Neural progenitor cell (in vitro differentiated cells): ENCODE measurements around the gene LIMK2. TPM values are rescaled to one million over a fixed set of nuclear protein-coding genes. Genes with fewer than 3 reads are reported as not detected.
"Not testable (repeated sequence)": the region's sequence is repeated elsewhere in the genome, so short reads cannot be mapped to it uniquely, and the experiment has no call there.

Source experiments
- DNase-seq: peaks from one replicate; pipeline ENCODE4 v3.0.0-alpha.2; 2016; ENCODE audit warnings: low spot score
- H2AFZ ChIP-seq: fragments of 200-600 bp; sonication (generic); replicated peaks from 2 replicates; pipeline ENCODE4 v1.6.1; 2016; ENCODE audit warnings: antibody characterized with exemption
- H3F3A ChIP-seq: fragments of 200-600 bp; sonication (generic); 2 replicates; pipeline ENCODE4 v1.6.1; 2016; ENCODE audit warnings: antibody characterized with exemption, low read depth
- H3K27ac ChIP-seq: fragments of 200-600 bp; sonication (generic); 2 replicates; pipeline ENCODE4 v1.5.1; 2016; ENCODE audit warnings: mild to moderate bottlenecking
- H3K27me3 ChIP-seq: fragments of 200-600 bp; sonication (generic); 2 replicates; pipeline ENCODE4 v1.6.1; 2016; ENCODE audit warnings: mild to moderate bottlenecking, moderate library complexity
- H3K36me3 ChIP-seq: fragments of 200-600 bp; sonication (generic); 2 replicates; pipeline ENCODE4 v1.5.1; 2016
- H3K4me1 ChIP-seq: fragments of 200-600 bp; sonication (generic); 2 replicates; pipeline ENCODE4 v1.6.1; 2016; ENCODE audit warnings: mixed run types
- H3K4me2 ChIP-seq: fragments of 200-600 bp; sonication (generic); 2 replicates; pipeline ENCODE4 v1.6.1; 2016
- H3K4me3 ChIP-seq: fragments of 200-600 bp; sonication (generic); 2 replicates; pipeline ENCODE4 v1.5.1; 2016
- H3K79me2 ChIP-seq: fragments of 200-600 bp; sonication (generic); 2 replicates; pipeline ENCODE4 v1.6.1; 2016; ENCODE audit warnings: low read depth
- H3K9ac ChIP-seq: fragments of 200-600 bp; sonication (generic); 2 replicates; pipeline ENCODE4 v1.6.1; 2016
- H3K9me3 ChIP-seq: fragments of 200-600 bp; sonication (generic); 2 replicates; pipeline ENCODE4 v1.5.1; 2016; ENCODE audit warnings: low read depth
- H4K20me1 ChIP-seq: fragments of 200-600 bp; sonication (generic); 2 replicates; pipeline ENCODE4 v1.6.1; 2016; ENCODE audit warnings: low read depth
- H3K27ac Mint-ChIP-seq: 3 replicates; pipeline ENCODE4 v1.8.0; 2021; ENCODE audit warnings: mixed read lengths
- H3K27me3 Mint-ChIP-seq: 2 replicates; pipeline ENCODE4 v1.8.0; 2022; ENCODE audit warnings: low read depth, mild to moderate bottlenecking, inconsistent platforms, moderate library complexity, mixed read lengths; ENCODE audit not compliant: insufficient read depth
- H3K36me3 Mint-ChIP-seq: 3 replicates; pipeline ENCODE4 v1.8.0; 2021; ENCODE audit warnings: mixed read lengths
- H3K4me1 Mint-ChIP-seq: 3 replicates; pipeline ENCODE4 v1.8.0; 2021; ENCODE audit warnings: mixed read lengths
- H3K4me3 Mint-ChIP-seq: 3 replicates; pipeline ENCODE4 v1.8.0; 2021; ENCODE audit warnings: mild to moderate bottlenecking, moderate library complexity, mixed read lengths
- H3K9me3 Mint-ChIP-seq: 3 replicates; pipeline ENCODE4 v1.8.0; 2020; ENCODE audit warnings: mixed read lengths
- EZH2 ChIP-seq: fragments of 200-600 bp; sonication (generic); IDR thresholded peaks from 2 replicates; pipeline ENCODE4 v1.6.1; 2017; ENCODE audit warnings: antibody characterized with exemption, mild to moderate bottlenecking, moderate library complexity
- EZH2phosphoT487 ChIP-seq: fragments of 200-600 bp; sonication (generic); IDR thresholded peaks from 2 replicates; pipeline ENCODE4 v1.6.1; 2017; ENCODE audit warnings: antibody characterized with exemption
- total RNA-seq: library from RNA; depleted of rRNA; stranded (reverse); fragments of >200 nt; gene quantifications from 2 replicates; pipeline ENCODE4 v1.2.3, GENCODE V29; 2015; ENCODE audit warnings: low replicate concordance
- TF ChIP-seq, protein P1 (sequence below): fragments of 200-600 bp; sonication (generic); IDR thresholded peaks from 2 replicates; pipeline ENCODE4 v1.5.1; 2017; ENCODE audit warnings: antibody characterized with exemption, mild to moderate bottlenecking

The LIMK2 gene
- total RNA-seq, 1 donor from 2014 or later = 28.1 TPM

DNA sequence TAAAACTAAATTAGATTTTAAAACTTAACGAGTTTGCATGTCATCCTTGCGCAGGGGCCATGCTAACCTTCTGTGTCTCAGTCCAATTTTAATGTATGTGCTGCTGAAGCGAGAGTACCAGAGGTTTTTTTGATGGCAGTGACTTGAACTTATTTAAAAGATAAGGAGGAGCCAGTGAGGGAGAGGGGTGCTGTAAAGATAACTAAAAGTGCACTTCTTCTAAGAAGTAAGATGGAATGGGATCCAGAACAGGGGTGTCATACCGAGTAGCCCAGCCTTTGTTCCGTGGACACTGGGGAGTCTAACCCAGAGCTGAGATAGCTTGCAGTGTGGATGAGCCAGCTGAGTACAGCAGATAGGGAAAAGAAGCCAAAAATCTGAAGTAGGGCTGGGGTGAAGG, 10.6 kb downstream of the LIMK2 start:
- Histone ChIP-seq H3K27me3 (no peaks in the 10 kb centered on the region), H2AFZ (no peak overlapping the region), H3K36me3 (no peaks in the 10 kb centered on the region), H3K79me2 (peaks cover 77% of the 10 kb centered on the region), H3K4me3 (no peak overlapping the region), H3K4me2 (no peak overlapping the region), H3F3A (peaks cover 17% of the 10 kb centered on the region), H3K9ac (no peak overlapping the region), H4K20me1 (peaks cover 39% of the 10 kb centered on the region), H3K27ac (no peak overlapping the region), H3K4me1 (peaks cover 39% of the 10 kb centered on the region), H3K9me3 (no peaks in the 10 kb centered on the region)
- H3K27ac Mint-ChIP-seq = no peak overlapping the region
- TF ChIP-seq EZH2phosphoT487 = no peak
- TF ChIP-seq EZH2 = no peak
- TF ChIP-seq, protein P1, sequence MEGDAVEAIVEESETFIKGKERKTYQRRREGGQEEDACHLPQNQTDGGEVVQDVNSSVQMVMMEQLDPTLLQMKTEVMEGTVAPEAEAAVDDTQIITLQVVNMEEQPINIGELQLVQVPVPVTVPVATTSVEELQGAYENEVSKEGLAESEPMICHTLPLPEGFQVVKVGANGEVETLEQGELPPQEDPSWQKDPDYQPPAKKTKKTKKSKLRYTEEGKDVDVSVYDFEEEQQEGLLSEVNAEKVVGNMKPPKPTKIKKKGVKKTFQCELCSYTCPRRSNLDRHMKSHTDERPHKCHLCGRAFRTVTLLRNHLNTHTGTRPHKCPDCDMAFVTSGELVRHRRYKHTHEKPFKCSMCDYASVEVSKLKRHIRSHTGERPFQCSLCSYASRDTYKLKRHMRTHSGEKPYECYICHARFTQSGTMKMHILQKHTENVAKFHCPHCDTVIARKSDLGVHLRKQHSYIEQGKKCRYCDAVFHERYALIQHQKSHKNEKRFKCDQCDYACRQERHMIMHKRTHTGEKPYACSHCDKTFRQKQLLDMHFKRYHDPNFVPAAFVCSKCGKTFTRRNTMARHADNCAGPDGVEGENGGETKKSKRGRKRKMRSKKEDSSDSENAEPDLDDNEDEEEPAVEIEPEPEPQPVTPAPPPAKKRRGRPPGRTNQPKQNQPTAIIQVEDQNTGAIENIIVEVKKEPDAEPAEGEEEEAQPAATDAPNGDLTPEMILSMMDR = no peak
- H3K36me3 Mint-ChIP-seq = no peaks in the 10 kb centered on the region
- no peak for DNase-seq
- H3K4me1 Mint-ChIP-seq = peaks cover 23% of the 10 kb centered on the region
- H3K27me3 Mint-ChIP-seq = peaks cover 2% of the 10 kb centered on the region
- H3K9me3 Mint-ChIP-seq = no peaks in the 10 kb centered on the region
- no peak overlapping the region for H3K4me3 Mint-ChIP-seq

DNA sequence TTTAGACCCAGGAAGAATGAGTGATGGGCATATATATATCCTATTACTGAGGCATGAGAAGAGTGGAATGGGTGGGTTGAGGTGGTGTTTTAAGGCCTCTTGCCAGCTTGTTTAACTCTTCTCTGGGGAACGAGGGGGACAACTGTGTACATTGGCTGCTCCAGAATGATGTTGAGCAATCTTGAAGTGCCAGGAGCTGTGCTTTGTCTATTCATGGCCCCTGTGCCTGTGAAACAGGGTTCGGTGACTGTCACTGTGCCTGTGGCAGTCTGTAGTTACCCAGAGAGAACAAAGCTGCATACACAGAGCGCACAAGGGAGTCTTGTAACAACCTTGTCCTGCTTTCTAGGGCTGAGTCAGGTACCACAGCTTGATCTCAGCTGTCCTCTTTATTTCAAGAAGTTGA, 11.7 kb downstream of the LIMK2 start:
- Mint-ChIP-seq H3K9me3 (no peaks in the 10 kb centered on the region), H3K27ac (no peak overlapping the region), H3K4me1 (peaks cover 12% of the 10 kb centered on the region), H3K4me3 (no peak overlapping the region), H3K27me3 (peaks cover 2% of the 10 kb centered on the region), H3K36me3 (no peaks in the 10 kb centered on the region)
- H4K20me1 ChIP-seq = peaks cover 33% of the 10 kb centered on the region
- peaks cover 31% of the 10 kb centered on the region for H3K4me1 ChIP-seq
- H3K27me3 ChIP-seq = no peaks in the 10 kb centered on the region
- DNase-seq = no peak
- H2AFZ ChIP-seq = no peak overlapping the region
- H3F3A ChIP-seq = peaks cover 12% of the 10 kb centered on the region
- no peak overlapping the region for H3K27ac ChIP-seq
- H3K9me3 ChIP-seq = no peaks in the 10 kb centered on the region
- no peak overlapping the region for H3K4me3 ChIP-seq
- H3K36me3 ChIP-seq = no peaks in the 10 kb centered on the region
- peak overlapping the region; percentile 1 for H3K4me2 ChIP-seq
- no peak overlapping the region for H3K9ac ChIP-seq
- TF ChIP-seq, protein P1 = no peak
- TF ChIP-seq EZH2phosphoT487 = no peak
- no peak for TF ChIP-seq EZH2
- H3K79me2 ChIP-seq = peaks cover 71% of the 10 kb centered on the region

DNA sequence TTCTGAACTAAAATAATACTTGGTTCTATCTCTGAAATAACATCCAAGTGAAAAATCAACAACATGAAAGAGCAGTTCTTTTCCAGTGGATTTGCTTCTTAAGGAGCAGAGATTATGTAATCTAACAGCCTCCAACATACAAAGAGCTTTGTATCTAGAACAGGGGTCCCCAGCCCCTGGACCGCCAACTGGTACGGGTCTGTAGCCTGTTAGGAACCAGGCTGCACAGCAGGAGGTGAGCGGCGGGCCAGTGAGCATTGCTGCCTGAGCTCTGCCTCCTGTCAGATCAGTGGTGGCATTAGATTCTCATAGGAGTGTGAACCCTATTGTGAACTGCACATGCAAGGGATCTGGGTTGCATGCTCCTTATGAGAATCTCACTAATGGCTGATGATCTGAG, 12.6 kb downstream of the LIMK2 start:
- peak; percentile 38 for DNase-seq
- not testable (repeated sequence) for H3K4me3 ChIP-seq, H2AFZ ChIP-seq, H3K9me3 Mint-ChIP-seq, H3K36me3 ChIP-seq, H3K4me3 Mint-ChIP-seq, H3K9me3 ChIP-seq, H3K4me2 ChIP-seq, H3K36me3 Mint-ChIP-seq, H3K27ac Mint-ChIP-seq, H3K27me3 ChIP-seq, H3K9ac ChIP-seq, H3K27me3 Mint-ChIP-seq, H3K27ac ChIP-seq
- H4K20me1 ChIP-seq = peaks cover 38% of the 10 kb centered on the region
- H3K4me1 ChIP-seq = peaks cover 33% of the 10 kb centered on the region
- H3K4me1 Mint-ChIP-seq = peaks cover 18% of the 10 kb centered on the region
- peaks cover 15% of the 10 kb centered on the region for H3F3A ChIP-seq
- peaks cover 62% of the 10 kb centered on the region for H3K79me2 ChIP-seq

DNA sequence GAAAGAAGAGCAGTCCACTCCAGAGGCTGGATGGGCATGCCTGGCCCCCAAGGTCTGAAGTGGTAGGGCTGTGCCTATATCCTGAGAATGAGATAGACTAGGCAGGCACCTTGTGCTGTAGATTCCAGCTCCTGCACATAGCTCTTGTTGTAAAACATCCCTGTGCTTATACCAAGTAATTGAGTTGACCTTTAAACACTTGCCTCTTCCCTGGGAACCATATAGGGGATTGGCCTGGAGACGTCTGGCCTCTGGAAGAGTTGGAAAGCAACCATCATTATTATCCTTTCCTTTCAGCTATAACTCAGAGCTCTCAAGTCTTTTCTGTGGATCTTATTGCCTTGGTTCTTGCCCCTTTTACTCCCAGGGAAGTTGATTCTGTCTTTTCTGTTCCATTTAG, 15.1 kb downstream of the LIMK2 start:
- H3K4me1 Mint-ChIP-seq = peaks cover 26% of the 10 kb centered on the region
- no peak overlapping the region for H2AFZ ChIP-seq
- no peaks in the 10 kb centered on the region for H3K9me3 Mint-ChIP-seq
- TF ChIP-seq EZH2phosphoT487 = no peak
- TF ChIP-seq, protein P1 = no peak
- TF ChIP-seq EZH2 = no peak
- H3K27ac ChIP-seq = no peak overlapping the region
- H3K4me3 Mint-ChIP-seq = no peak overlapping the region
- no peak overlapping the region for H3K9ac ChIP-seq
- peaks cover 59% of the 10 kb centered on the region for H3K79me2 ChIP-seq
- DNase-seq = no peak
- H4K20me1 ChIP-seq = peaks cover 56% of the 10 kb centered on the region
- H3K4me2 ChIP-seq = no peak overlapping the region
- no peaks in the 10 kb centered on the region for H3K27me3 ChIP-seq
- peaks cover 2% of the 10 kb centered on the region for H3K27me3 Mint-ChIP-seq
- H3K9me3 ChIP-seq = no peaks in the 10 kb centered on the region
- H3K4me1 ChIP-seq = peaks cover 44% of the 10 kb centered on the region
- H3K36me3 Mint-ChIP-seq = no peaks in the 10 kb centered on the region
- H3F3A ChIP-seq = peaks cover 29% of the 10 kb centered on the region
- no peaks in the 10 kb centered on the region for H3K36me3 ChIP-seq
- H3K27ac Mint-ChIP-seq = no peak overlapping the region
- H3K4me3 ChIP-seq = no peak overlapping the region
